GM12878 (cell line): ENCODE measurements around the gene CSNK1G2. TPM values are rescaled to one million over a fixed set of nuclear protein-coding genes. Genes with fewer than 3 reads are reported as not detected.

Experiments used
- ATAC-seq: fragments of 200-7000 bp; cut with Tn5 transposase; 3 replicates; pipeline ENCODE4 v1.9.1; 2020; ENCODE audit warnings: mild to moderate bottlenecking, moderate library complexity
- BruUV-seq: library from RNA; stranded (reverse); fragments of 400-500 nt; replicated peaks from 2 replicates; lab custom pipeline; 2021; lab: Mats Ljungman, UMichigan
- CTCF ChIA-PET: fragments of 300-600 bp; sonication (Branson Sonifier 250); formaldehyde crosslinking; extraction: SDS; loops from one replicate; lab custom pipeline; 2021; ENCODE audit warnings: inconsistent platforms; lab: Yijun Ruan, JAX
- POLR2A ChIA-PET: fragments of 350-600 bp; formaldehyde crosslinking; extraction: SDS; loops from one replicate; lab custom pipeline; 2021; ENCODE audit warnings: inconsistent platforms; lab: Charles Lee
- RAD21 ChIA-PET: fragments of 300-600 bp; sonication (Branson Sonifier 250); formaldehyde crosslinking; loops from one replicate; lab custom pipeline; 2023; ENCODE audit warnings: antibody characterized with exemption; ENCODE audit not compliant: unreplicated experiment; lab: Charles Lee
- SMC1A ChIA-PET: fragments of 300-600 bp; sonication (Branson Sonifier 250); formaldehyde crosslinking; loops from one replicate; lab custom pipeline; 2023; ENCODE audit not compliant: unreplicated experiment, uncharacterized antibody; lab: Charles Lee
- DNase-seq: peaks from one replicate; pipeline ENCODE4 v3.0.0-alpha.2; 2011; ENCODE audit warnings: low read depth, low spot score
- FAIRE-seq: peaks from 3 replicates; lab custom pipeline; 2011; peaks lifted over from hg19 to GRCh38; lab: Jason Lieb, UNC
- H2AFZ ChIP-seq: 2 replicates; pipeline ENCODE4 v1.6.0; 2011; ENCODE audit warnings: low read depth, low read length, control low read depth; ENCODE audit not compliant: control insufficient read depth
- H3K27ac ChIP-seq: 2 replicates; pipeline ENCODE4 v1.5.1; 2011; ENCODE audit warnings: control low read depth; ENCODE audit not compliant: control insufficient read depth, insufficient read depth
- H3K27me3 ChIP-seq, 2 experiments: replicated peaks in 1 of 2; 2 replicates each; pipeline versions ENCODE4 v1.6.0 to v1.6.1; 2011; ENCODE audit warnings: low read length in 1 of 2; ENCODE audit not compliant: control insufficient read depth in 2 of 2, insufficient read depth in 2 of 2
- H3K36me3 ChIP-seq, 2 experiments: 2 replicates each; pipeline ENCODE4 v1.5.1; 2011; ENCODE audit warnings: low read length in 1 of 2; ENCODE audit not compliant: control insufficient read depth in 2 of 2, insufficient read depth in 2 of 2
- H3K4me1 ChIP-seq: 2 replicates; pipeline ENCODE4 v1.6.1; 2011; ENCODE audit warnings: mild to moderate bottlenecking, low read length, moderate library complexity, mixed read lengths; ENCODE audit not compliant: control insufficient read depth, insufficient read depth
- H3K4me2 ChIP-seq: 2 replicates; pipeline ENCODE4 v1.6.0; 2011; ENCODE audit warnings: control low read depth; ENCODE audit not compliant: control insufficient read depth, insufficient read depth
- H3K4me3 ChIP-seq: fragments of 200-600 bp; sonication (generic); 2 replicates; pipeline ENCODE4 v1.5.1; 2016
- H3K79me2 ChIP-seq: 2 replicates; pipeline ENCODE4 v1.6.0; 2011; ENCODE audit warnings: low read length; ENCODE audit not compliant: control insufficient read depth, insufficient read depth
- H3K9ac ChIP-seq: 2 replicates; pipeline ENCODE4 v1.8.0; 2011; ENCODE audit warnings: low read length, control low read depth, mixed read lengths; ENCODE audit not compliant: control insufficient read depth, insufficient read depth
- H3K9me3 ChIP-seq: replicated peaks from 3 replicates; pipeline ENCODE4 v1.5.1; 2011; ENCODE audit warnings: mild to moderate bottlenecking, low read length; ENCODE audit not compliant: control insufficient read depth, insufficient read depth
- H4K20me1 ChIP-seq: 2 replicates; pipeline ENCODE4 v1.6.0; 2011; ENCODE audit not compliant: control insufficient read depth, insufficient read depth
- BACH1 ChIP-seq: fragments of 450-650 bp; IDR thresholded peaks from 2 replicates; pipeline ENCODE4 v1.6.1; 2017; ENCODE audit warnings: mild to moderate bottlenecking, borderline replicate concordance
- CREM ChIP-seq: IDR thresholded peaks from 2 replicates; pipeline ENCODE4 v1.6.1; 2014; ENCODE audit warnings: antibody characterized with exemption, low read depth
- HCFC1 ChIP-seq: fragments of 150-350 bp; IDR thresholded peaks from 2 replicates; pipeline ENCODE4 v1.6.1; 2014; ENCODE audit warnings: low read length
- POLR2A ChIP-seq: IDR thresholded peaks from 2 replicates; pipeline ENCODE4 v1.6.1; 2011; ENCODE audit warnings: low read depth, mild to moderate bottlenecking, low read length
- RAD21 ChIP-seq: IDR thresholded peaks from 2 replicates; pipeline ENCODE4 v1.6.1; 2011; ENCODE audit warnings: mild to moderate bottlenecking, low read depth, low read length, moderate library complexity; ENCODE audit not compliant: insufficient read depth
- SUZ12 ChIP-seq: fragments of 200-600 bp; sonication (generic); IDR thresholded peaks from one replicate; pipeline ENCODE4 v1.6.1; 2018; ENCODE audit warnings: antibody characterized with exemption, mild to moderate bottlenecking; ENCODE audit not compliant: unreplicated experiment
- ZNF217 ChIP-seq: fragments of 450-650 bp; IDR thresholded peaks from 2 replicates; pipeline ENCODE4 v1.6.1; 2017; ENCODE audit warnings: antibody characterized with exemption, mild to moderate bottlenecking
- WGBS: methylation state at CpG from one replicate; pipeline ENCODE4 v1.1.6; 2016; ENCODE audit warnings: low lambda C conversion rate; ENCODE audit not compliant: insufficient replicate concordance, insufficient coverage; ENCODE audit errors: missing lambda C conversion rate; 5-methylcytosine and 5-hydroxymethylcytosine counted together
- in situ Hi-C: fragments of 300-500 bp; cut with MboI; formaldehyde crosslinking; loops from 9 replicates; pipeline ENCODE4 v1.14.3; 2018; ENCODE audit warnings: mixed read lengths
- intact Hi-C: fragments of 100-400 bp; cut with micrococcal nuclease; formaldehyde crosslinking; loops from one replicate; pipeline ENCODE4 v1.14.2; 2022; ENCODE audit not compliant: unreplicated experiment
- polyA plus RNA-seq, 11 experiments: library from polyadenylated mRNA; depleted of rRNA in 4 of 11; unstranded in 6 of 11; stranded (reverse) in 5 of 11; fragments of >200 nt; fragmentation: Nextera tagmentation in 4 of 11; fragmentation: Illumina TruSeq in 1 of 11; extraction: Ambion mirVana in 4 of 11; extraction: Trizol in 1 of 11; gene quantifications; 1 replicate in 1 of 11; 2 replicates in 10 of 11; pipeline versions ENCODE4 v1.2.1 to v1.2.3, GENCODE V29; 2011 to 2016; ENCODE audit warnings: inconsistent platforms in 2 of 11, missing spikeins in 2 of 11, low read depth in 1 of 11
- total RNA-seq, 4 experiments: library from RNA; depleted of rRNA in 3 of 4; stranded (reverse); fragments of >200 nt in 3 of 4; fragmentation: Illumina TruSeq in 1 of 4; extraction: Trizol in 1 of 4; gene quantifications; 2 replicates each; pipeline versions ENCODE4 v1.2.1 to v1.2.3, GENCODE V29; 2013 to 2021

Gene CSNK1G2
- total and polyA plus RNA-seq, 10 of the 15 experiments (the other 5 are each of a cell fraction or from before 2014, with no cell fraction given): 0.64 to 109 (median 25.0) TPM

- in situ Hi-C loops: no loop called here
- TF ChIP-seq CREM (no peak), POLR2A (peak; percentile 27; the same call in 1 of the 2 replicates)
Observed at GRCh38 chr19:1912760-1913505, 28.0 kb upstream of the CSNK1G2 start.

GRCh38 chr19:1913781-1914577 lies 27.0 kb upstream of the CSNK1G2 start:
- H3K4me3 ChIP-seq: no peak overlapping the region
- in situ Hi-C loops: no loop called here
- no peak for FAIRE-seq
- no peak for ATAC-seq
- no peak for DNase-seq
- H3K9me3 ChIP-seq: no peaks in the 10 kb centered on the region
- H3K27ac ChIP-seq: no peak overlapping the region
- WGBS: 89% methylated on average over 20 of the region's 23 CpGs
- intact Hi-C loops: no loop called here
- no peaks in the 10 kb centered on the region for H4K20me1 ChIP-seq
- peaks cover 0 to 9% of the 10 kb centered on the region in 2 experiments; a peak in 2 of 4 replicates for H3K36me3 ChIP-seq
- TF ChIP-seq ZNF217: no peak
- TF ChIP-seq SUZ12: no peak
- TF ChIP-seq RAD21: no peak
- TF ChIP-seq HCFC1: no peak
- no peak for TF ChIP-seq BACH1
- peaks cover 13% of the 10 kb centered on the region for H3K79me2 ChIP-seq
- H3K4me1 ChIP-seq: peaks cover 5% of the 10 kb centered on the region
- ChIA-PET POLR2A (interaction anchor here (1.0 kb wide), 1 partner anchor 14 kb away, joined by 3 read pairs; no protein-coding TSS in a partner anchor), CTCF (interaction anchor here (1.0 kb wide), 1 partner anchor 16 kb away, joined by 3 read pairs; no protein-coding TSS in a partner anchor), SMC1A (no interaction called here), RAD21 (no interaction called here)
- no peaks in the 10 kb centered on the region for H3K27me3 ChIP-seq
- H3K9ac ChIP-seq: no peak overlapping the region
- H3K4me2 ChIP-seq: no peak overlapping the region
- BruUV-seq: no TSS peak
- H2AFZ ChIP-seq: no peak overlapping the region

More at GRCh38 chr19:1912760-1913505, 28.0 kb upstream of the CSNK1G2 start:
- Histone ChIP-seq H3K4me3 (no peak overlapping the region), H3K27ac (no peak overlapping the region), H3K9me3 (no peaks in the 10 kb centered on the region), H2AFZ (no peak overlapping the region), H3K9ac (no peak overlapping the region), H4K20me1 (no peaks in the 10 kb centered on the region), H3K27me3 (no peaks in the 10 kb centered on the region), H3K4me1 (peaks cover 10% of the 10 kb centered on the region), H3K36me3 (peaks cover 0 to 5% of the 10 kb centered on the region in 2 experiments; a peak in 2 of 4 replicates), H3K79me2 (peaks cover 17% of the 10 kb centered on the region), H3K4me2 (no peak overlapping the region)
- BruUV-seq: no TSS peak
- POLR2A ChIA-PET: no interaction called here
- RAD21 ChIA-PET: no interaction called here
- FAIRE-seq (no peak), ATAC-seq (no peak), DNase-seq (no peak)
- 98% methylated on average over 76 of the region's 77 CpGs for WGBS
- SMC1A ChIA-PET: no interaction called here
- CTCF ChIA-PET: no interaction called here
- intact Hi-C loops: no loop called here
